H1 (cell line): ENCODE data around the gene MYOM3. TPM values are rescaled to one million over a fixed set of nuclear protein-coding genes. Genes with fewer than 3 reads are reported as not detected.

Experiments used
- ATF2 ChIP-seq: IDR thresholded peaks from 2 replicates; pipeline ENCODE4 v1.6.1; 2012; ENCODE audit warnings: low read length, inconsistent platforms
- GTF2F1 ChIP-seq: IDR thresholded peaks from 2 replicates; pipeline ENCODE4 v1.6.1; 2012; ENCODE audit warnings: low read depth, low read length, improper control_type of control experiment, borderline replicate concordance
- HDAC6 ChIP-seq: IDR thresholded peaks from one replicate; pipeline ENCODE4 v1.7.1; 2012; ENCODE audit warnings: low read depth, mild to moderate bottlenecking, inconsistent platforms, low read length, moderate library complexity
- NANOG ChIP-seq: IDR thresholded peaks from 2 replicates; pipeline ENCODE4 v1.6.1; 2011; ENCODE audit warnings: low read length, low read depth, mild to moderate bottlenecking, inconsistent platforms; ENCODE audit not compliant: insufficient read depth, poor library complexity, severe bottlenecking
- NRF1 ChIP-seq: IDR thresholded peaks from 2 replicates; pipeline ENCODE4 v1.6.1; 2011; ENCODE audit warnings: mild to moderate bottlenecking, low read depth, low read length, improper control_type of control experiment
- RBBP5 ChIP-seq: IDR thresholded peaks from 2 replicates; pipeline ENCODE4 v1.7.1; 2012; ENCODE audit warnings: low read depth, mild to moderate bottlenecking, inconsistent platforms, low read length, moderate library complexity, borderline replicate concordance
- TEAD4 ChIP-seq: IDR thresholded peaks from 2 replicates; pipeline ENCODE4 v1.6.1; 2012; ENCODE audit warnings: low read depth, low read length, inconsistent platforms, mixed read lengths
- polyA plus RNA-seq, 7 experiments: library from polyadenylated mRNA; depleted of rRNA in 3 of 7; stranded (reverse) in 5 of 7; unstranded in 2 of 7; fragments of >200 nt in 5 of 7; fragments of 200-250 nt in 2 of 7; gene quantifications; 1 replicate in 5 of 7; 2 replicates in 1 of 7; 4 replicates in 1 of 7; pipeline versions ENCODE4 v1.2.1 to v1.2.3, GENCODE V29; 2011 to 2013; ENCODE audit warnings: missing spikeins in 2 of 7, mixed read lengths in 2 of 7
- total RNA-seq: library from RNA; stranded (reverse); fragmentation: NEBNext Ultra II Directional; extraction: Animal tissue kit (Norgen Biotek cat#: 25700); gene quantifications from 2 replicates; pipeline ENCODE4 v1.2.1, GENCODE V29; 2021

MYOM3 gene
- total and polyA plus RNA-seq, 2 of the 8 experiments (the other 6 are each of a cell fraction or from before 2014, with no cell fraction given), result 0.08 to 0.09 TPM

DNA sequence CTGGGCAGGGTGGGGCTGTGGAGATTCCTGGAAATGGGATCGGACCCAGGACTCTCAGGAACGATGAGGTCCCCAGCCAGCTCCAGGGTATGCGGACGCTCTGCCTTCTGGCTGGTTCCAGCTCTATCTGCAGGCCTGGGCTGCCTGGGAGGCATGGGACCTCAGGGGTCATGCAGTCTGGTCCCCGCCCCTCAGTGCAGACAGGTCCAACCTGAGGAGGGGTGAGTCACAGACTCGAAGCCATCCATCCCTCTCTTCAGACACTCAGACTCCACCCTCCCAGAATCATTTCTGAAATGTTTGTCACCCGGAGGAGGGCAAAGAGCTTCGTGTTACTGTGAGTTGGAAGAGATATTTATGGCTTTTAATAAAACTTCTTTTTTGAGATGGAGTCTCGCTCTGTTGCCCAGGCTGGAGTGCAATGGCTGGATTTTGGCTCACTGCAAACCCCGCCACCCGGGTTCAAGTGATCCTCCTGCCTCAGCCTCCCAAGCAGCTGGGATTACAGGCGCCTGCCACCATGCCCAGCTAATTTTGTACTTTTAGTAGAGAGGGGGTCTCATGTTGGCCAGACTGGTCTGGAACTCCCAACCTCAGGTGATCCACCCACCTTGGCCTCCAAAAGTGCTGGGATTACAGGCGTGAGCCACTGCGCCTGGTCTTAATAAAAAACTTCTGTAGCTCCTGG is 5.9 kb upstream of the MYOM3 start (continued):
- TF ChIP-seq NRF1, result no peak
- no peak for TF ChIP-seq TEAD4
- no peak for TF ChIP-seq HDAC6
- TF ChIP-seq NANOG, result no peak
- TF ChIP-seq ATF2, result no peak
- TF ChIP-seq GTF2F1, result no peak
- TF ChIP-seq RBBP5, result no peak
